HG03457 (cell line): ENCODE measurements around the gene ZFP3.
"Not testable (repeated sequence)": the region's sequence is repeated elsewhere in the genome, so short reads cannot be mapped to it uniquely, and the experiment has no call there.

Experiments used
- ATAC-seq: cut with Tn5 transposase; IDR thresholded peaks from one replicate; pipeline ENCODE4 v1.9.1; 2021; ENCODE audit warnings: moderate number of reproducible peaks; ENCODE audit not compliant: unreplicated experiment

ZFP3 gene

GRCh38 chr17:5136580-5137412 is 58.5 kb downstream of the ZFP3 start:
- not testable (repeated sequence) for ATAC-seq

- ATAC-seq: not testable (repeated sequence)
Observed at GRCh38 chr17:5137511-5138197, 59.4 kb downstream of the ZFP3 start.

GRCh38 chr17:5138198-5138544 is 59.9 kb downstream of the ZFP3 start:
- not testable (repeated sequence) for ATAC-seq

DNA sequence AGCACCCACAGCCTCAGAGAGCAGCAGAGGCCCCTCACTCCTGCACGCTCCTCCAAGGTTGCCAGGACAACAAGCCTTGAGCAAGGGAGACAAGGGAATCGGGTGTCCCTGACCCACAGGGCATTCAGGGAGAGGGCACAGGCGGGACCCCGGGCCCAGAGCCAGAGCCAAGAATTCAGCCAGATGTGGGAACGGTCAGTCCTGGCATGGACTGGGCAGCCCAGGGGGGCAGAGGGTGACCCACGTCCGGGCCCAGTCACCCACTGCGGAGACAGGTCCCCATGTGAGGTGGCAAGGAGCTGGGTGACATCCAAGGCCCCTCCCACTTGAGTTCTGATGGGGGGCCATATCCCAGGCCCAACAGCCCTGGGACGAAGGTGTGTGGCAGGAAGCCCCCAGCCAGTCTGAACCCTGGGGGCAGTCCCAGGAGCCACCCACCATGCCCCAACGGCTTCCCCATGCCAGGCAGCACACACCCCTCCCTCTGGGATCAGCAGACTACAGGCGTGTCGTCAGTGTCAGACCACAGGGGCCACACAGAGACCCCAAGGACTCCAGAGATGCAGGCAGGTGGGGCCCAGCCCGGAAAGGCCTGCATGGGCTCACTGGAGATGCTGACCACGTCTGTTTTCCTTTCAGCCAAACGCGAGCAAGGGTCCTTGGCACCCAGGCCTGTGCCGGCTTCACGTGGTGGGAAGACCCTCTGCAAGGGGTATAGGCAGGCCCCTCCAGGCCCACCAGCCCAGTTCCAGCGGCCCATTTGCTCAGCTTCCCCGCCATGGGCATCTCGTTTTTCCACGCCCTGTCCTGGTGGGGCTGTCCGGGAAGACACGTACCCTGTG is 60.6 kb downstream of the ZFP3 start:
- no peak for ATAC-seq

GRCh38 chr17:5139458-5139732 is 61.1 kb downstream of the ZFP3 start:
- no peak for ATAC-seq

GRCh38 chr17:5142877-5143276 is 64.6 kb downstream of the ZFP3 start:
- ATAC-seq: not testable (repeated sequence)
